ENCODE data around the gene PLA2G3.

DNA sequence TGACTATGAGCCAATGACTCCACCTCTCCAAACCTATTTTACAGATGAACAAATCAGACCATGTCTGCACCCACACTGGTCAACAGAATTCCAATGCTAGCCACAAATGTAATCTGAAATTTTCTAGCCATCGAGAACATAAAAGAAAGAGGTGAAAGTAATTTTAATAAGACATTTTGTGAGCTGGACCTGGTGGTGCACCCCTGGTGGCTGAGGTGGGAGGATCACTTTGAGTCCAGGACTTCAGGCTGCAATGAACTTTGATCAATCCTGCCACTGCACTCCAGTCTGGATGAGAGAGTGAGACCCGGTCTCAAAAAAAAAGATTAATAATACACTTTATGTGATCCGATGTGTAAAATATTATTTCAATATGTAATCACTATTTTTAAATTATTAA, 10.3 kb upstream of the PLA2G3 start:
- no peak for TF ChIP-seq EZH2 (IDR thresholded peaks at IDR 0.05; ENCODE audit: borderline replicate concordance, low read depth, low read length, severe bottlenecking)
- TF ChIP-seq, protein P1, sequence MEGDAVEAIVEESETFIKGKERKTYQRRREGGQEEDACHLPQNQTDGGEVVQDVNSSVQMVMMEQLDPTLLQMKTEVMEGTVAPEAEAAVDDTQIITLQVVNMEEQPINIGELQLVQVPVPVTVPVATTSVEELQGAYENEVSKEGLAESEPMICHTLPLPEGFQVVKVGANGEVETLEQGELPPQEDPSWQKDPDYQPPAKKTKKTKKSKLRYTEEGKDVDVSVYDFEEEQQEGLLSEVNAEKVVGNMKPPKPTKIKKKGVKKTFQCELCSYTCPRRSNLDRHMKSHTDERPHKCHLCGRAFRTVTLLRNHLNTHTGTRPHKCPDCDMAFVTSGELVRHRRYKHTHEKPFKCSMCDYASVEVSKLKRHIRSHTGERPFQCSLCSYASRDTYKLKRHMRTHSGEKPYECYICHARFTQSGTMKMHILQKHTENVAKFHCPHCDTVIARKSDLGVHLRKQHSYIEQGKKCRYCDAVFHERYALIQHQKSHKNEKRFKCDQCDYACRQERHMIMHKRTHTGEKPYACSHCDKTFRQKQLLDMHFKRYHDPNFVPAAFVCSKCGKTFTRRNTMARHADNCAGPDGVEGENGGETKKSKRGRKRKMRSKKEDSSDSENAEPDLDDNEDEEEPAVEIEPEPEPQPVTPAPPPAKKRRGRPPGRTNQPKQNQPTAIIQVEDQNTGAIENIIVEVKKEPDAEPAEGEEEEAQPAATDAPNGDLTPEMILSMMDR (IDR thresholded peaks at IDR 0.05; ENCODE audit: borderline replicate concordance, extremely low read depth, low read length, poor library complexity, severe bottlenecking), result peak; percentile 37

Measured in DND-41 (cell line).